Activated CD8-positive, alpha-beta memory T cell treated with anti-CD3 and anti-CD28 coated beads for 48 hours (primary cell): ENCODE measurements around the gene TMEM127.
A peak's percentile ranks its signal among the peaks of the same experiment; 100 is the strongest.
"Not testable (repeated sequence)": the region's sequence is repeated elsewhere in the genome, so short reads cannot be mapped to it uniquely, and the experiment has no call there.

Source experiments
- DNase-seq, 3 experiments: peaks; one replicate each; pipeline ENCODE4 v3.0.0-alpha.2; 2020; ENCODE audit warnings: low read depth in 2 of 3, low spot score in 2 of 3

Gene TMEM127

GRCh38 chr2:96241900-96242611 lies 23.7 kb downstream of the TMEM127 start:
- DNase-seq: peak in 2 of 3 experiments; percentile 16 to 43

- DNase-seq: no peak
Observed at GRCh38 chr2:96241227-96241626, 24.6 kb downstream of the TMEM127 start.

GRCh38 chr2:96240341-96241038 lies 25.3 kb downstream of the TMEM127 start:
- DNase-seq: no peak

- no peak for DNase-seq
Observed at GRCh38 chr2:96239745-96240264, 26.0 kb downstream of the TMEM127 start.

GRCh38 chr2:96239091-96239490 lies 26.7 kb downstream of the TMEM127 start:
- no peak for DNase-seq

GRCh38 chr2:96238266-96238665 lies 27.5 kb downstream of the TMEM127 start:
- no peak for DNase-seq

- no peak for DNase-seq
Observed at GRCh38 chr2:96236882-96237281, 28.9 kb downstream of the TMEM127 start.

GRCh38 chr2:96233880-96234316 lies 31.9 kb downstream of the TMEM127 start:
- no peak for DNase-seq

- DNase-seq: no peak
Observed at GRCh38 chr2:96233436-96233835, 32.4 kb downstream of the TMEM127 start.

GRCh38 chr2:96231316-96231715 lies 34.5 kb downstream of the TMEM127 start:
- no peak for DNase-seq

- DNase-seq: no peak
Observed at GRCh38 chr2:96225016-96225533, 40.7 kb downstream of the TMEM127 start.

- not testable (repeated sequence) for DNase-seq
Observed at GRCh38 chr2:96221106-96221505, 44.7 kb downstream of the TMEM127 start.

- not testable (repeated sequence) for DNase-seq
Observed at GRCh38 chr2:96219959-96220358, 45.8 kb downstream of the TMEM127 start.

- DNase-seq: no peak
Observed at GRCh38 chr2:96218508-96219131, 47.2 kb downstream of the TMEM127 start.

- no peak for DNase-seq
Observed at GRCh38 chr2:96214554-96214953, 51.2 kb downstream of the TMEM127 start.

- no peak for DNase-seq
Observed at GRCh38 chr2:96213379-96213778, 52.4 kb downstream of the TMEM127 start.

GRCh38 chr2:96212339-96212738 lies 53.5 kb downstream of the TMEM127 start:
- DNase-seq: no peak

GRCh38 chr2:96209729-96210085 lies 56.1 kb downstream of the TMEM127 start:
- DNase-seq: no peak

- DNase-seq: no peak
Observed at GRCh38 chr2:96209011-96209728, 56.6 kb downstream of the TMEM127 start.

GRCh38 chr2:96208143-96209010 lies 57.4 kb downstream of the TMEM127 start, which contains the start of gene STARD7:
STARD7 (minus strand) TSS chr2:96208827; CDS start chr2:96208434, 393 bp downstream.
- DNase-seq: peak; percentile 95 to 97 (median 96)
